Left ventricle myocardium inferior (tissue), 1 donor: ENCODE data around the gene BPIFB3. TPM values are rescaled to one million over a fixed set of nuclear protein-coding genes. Genes with fewer than 3 reads are reported as not detected.

Experiments
- DNase-seq: peaks from one replicate; pipeline ENCODE4 v3.0.0-alpha.2; 2020
- H3K27ac ChIP-seq: fragments of 200-600 bp; replicated peaks from 2 replicates; pipeline ENCODE4 v1.8.0; 2021
- H3K27me3 ChIP-seq: fragments of 200-600 bp; 2 replicates; pipeline ENCODE4 v1.8.0; 2021; ENCODE audit warnings: low read depth
- H3K36me3 ChIP-seq: fragments of 200-600 bp; 2 replicates; pipeline ENCODE4 v1.8.0; 2021
- H3K4me1 ChIP-seq: fragments of 200-600 bp; 2 replicates; pipeline ENCODE4 v1.8.0; 2021
- H3K4me3 ChIP-seq: fragments of 200-600 bp; 2 replicates; pipeline ENCODE4 v1.8.0; 2021; ENCODE audit warnings: mild to moderate bottlenecking, moderate library complexity
- H3K9me3 ChIP-seq: fragments of 200-600 bp; replicated peaks from 2 replicates; pipeline ENCODE4 v1.8.0; 2021
- intact Hi-C: fragments of 100-400 bp; cut with micrococcal nuclease; formaldehyde crosslinking; loops from one replicate; pipeline ENCODE4 v1.11.0; 2022
- total RNA-seq: library from RNA; stranded (reverse); fragmentation: NEBNext Ultra II Directional; extraction: Animal tissue kit (Norgen Biotek cat#: 25700); gene quantifications from one replicate; pipeline ENCODE4 v1.2.1, GENCODE V29; 2021
- TF ChIP-seq, protein P1 (sequence below): fragments of 200-600 bp; IDR thresholded peaks from 2 replicates; pipeline ENCODE4 v1.8.0; 2021; ENCODE audit warnings: antibody characterized with exemption, mild to moderate bottlenecking, borderline replicate concordance
- donor health status: DM: no; HTN: yes; CAD: no; lungs with severe emphysema.

Gene BPIFB3
- total RNA-seq, 1 donor from 2014 or later: not detected

DNA sequence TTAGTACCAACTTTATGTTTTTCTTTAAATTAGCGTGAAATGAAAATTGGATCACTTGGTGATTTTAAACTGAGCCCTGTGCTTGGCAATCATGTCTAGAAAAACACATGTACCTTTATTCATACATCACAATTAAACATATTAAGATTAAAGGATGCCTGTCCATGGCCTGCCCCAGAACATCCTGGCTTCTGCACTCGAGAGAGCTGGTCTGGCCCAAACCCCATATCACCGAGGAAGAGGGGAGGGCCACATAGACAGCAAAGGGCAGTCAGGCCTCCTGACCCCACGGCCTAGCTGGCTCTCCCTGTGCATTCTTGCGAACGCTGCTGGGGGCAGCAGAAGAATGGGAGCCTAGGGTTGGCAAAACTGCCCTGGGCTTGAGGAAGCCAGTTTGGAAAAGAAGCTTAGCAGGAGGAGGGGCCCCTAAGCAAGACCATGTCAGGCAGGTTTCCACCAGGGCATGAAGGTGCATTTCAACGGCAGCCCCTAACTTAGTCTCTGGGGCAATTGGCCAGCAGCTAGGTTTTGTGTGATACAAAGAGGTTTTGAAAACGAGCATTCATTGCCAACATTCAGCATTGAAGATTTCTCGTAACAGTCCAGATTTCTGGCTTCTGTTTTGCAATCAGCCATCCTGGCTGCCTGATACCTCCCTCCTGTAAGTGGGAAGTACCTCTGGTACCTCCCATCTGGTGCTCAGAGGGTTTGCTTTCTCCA is 8.6 kb downstream of the BPIFB3 start:
- intact Hi-C loops: no loop called here
- H3K27ac ChIP-seq: no peak overlapping the region
- no peak for DNase-seq
- TF ChIP-seq, protein P1, sequence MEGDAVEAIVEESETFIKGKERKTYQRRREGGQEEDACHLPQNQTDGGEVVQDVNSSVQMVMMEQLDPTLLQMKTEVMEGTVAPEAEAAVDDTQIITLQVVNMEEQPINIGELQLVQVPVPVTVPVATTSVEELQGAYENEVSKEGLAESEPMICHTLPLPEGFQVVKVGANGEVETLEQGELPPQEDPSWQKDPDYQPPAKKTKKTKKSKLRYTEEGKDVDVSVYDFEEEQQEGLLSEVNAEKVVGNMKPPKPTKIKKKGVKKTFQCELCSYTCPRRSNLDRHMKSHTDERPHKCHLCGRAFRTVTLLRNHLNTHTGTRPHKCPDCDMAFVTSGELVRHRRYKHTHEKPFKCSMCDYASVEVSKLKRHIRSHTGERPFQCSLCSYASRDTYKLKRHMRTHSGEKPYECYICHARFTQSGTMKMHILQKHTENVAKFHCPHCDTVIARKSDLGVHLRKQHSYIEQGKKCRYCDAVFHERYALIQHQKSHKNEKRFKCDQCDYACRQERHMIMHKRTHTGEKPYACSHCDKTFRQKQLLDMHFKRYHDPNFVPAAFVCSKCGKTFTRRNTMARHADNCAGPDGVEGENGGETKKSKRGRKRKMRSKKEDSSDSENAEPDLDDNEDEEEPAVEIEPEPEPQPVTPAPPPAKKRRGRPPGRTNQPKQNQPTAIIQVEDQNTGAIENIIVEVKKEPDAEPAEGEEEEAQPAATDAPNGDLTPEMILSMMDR: no peak
- no peaks in the 10 kb centered on the region for H3K4me1 ChIP-seq
- H3K4me3 ChIP-seq: no peak overlapping the region
- H3K9me3 ChIP-seq: no peaks in the 10 kb centered on the region
- no peaks in the 10 kb centered on the region for H3K36me3 ChIP-seq
- peaks cover 7% of the 10 kb centered on the region for H3K27me3 ChIP-seq

DNA sequence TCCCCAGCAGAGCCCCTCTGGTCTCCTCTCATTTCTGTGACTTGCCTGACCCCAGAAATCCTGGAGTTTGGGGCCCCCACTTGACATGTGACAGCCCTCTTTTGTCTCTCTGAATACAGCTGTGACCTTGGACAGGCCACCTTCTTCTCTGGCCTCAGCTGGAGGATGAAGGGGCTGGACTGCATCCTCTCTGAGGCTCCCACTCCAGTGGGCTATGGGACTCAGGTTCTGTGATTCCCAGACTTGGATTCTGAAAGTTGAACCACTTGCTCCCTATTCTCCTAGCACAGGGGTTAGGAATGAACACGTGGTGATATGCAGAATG is 9.1 kb downstream of the BPIFB3 start:
- TF ChIP-seq, protein P1: no peak
- no peak for DNase-seq
- Histone ChIP-seq H3K9me3 (no peaks in the 10 kb centered on the region), H3K27ac (no peak overlapping the region), H3K4me1 (no peaks in the 10 kb centered on the region), H3K36me3 (no peaks in the 10 kb centered on the region), H3K4me3 (no peak overlapping the region), H3K27me3 (peaks cover 7% of the 10 kb centered on the region)
- intact Hi-C loops: no loop called here

DNA sequence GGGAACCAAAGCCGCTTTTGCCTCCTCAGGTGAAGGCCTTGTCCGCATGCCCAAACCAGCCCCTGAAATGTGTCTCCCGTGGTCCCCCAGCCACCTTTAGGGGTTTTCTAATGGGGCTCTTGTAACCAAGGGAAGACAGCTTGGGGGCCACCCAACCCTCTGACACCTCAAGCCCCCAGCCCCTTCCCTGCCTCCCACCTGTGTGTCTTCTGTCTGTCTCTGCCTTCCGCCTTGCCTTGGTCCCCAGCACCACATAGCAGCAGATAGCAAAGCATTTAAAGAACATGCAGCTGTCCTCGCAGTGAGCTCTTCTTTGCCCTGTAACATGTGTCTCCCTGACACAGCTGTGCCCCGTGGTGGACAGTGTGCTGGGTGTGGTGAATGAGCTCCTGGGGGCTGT is 9.6 kb downstream of the BPIFB3 start:
- no peaks in the 10 kb centered on the region for H3K4me1 ChIP-seq

DNA sequence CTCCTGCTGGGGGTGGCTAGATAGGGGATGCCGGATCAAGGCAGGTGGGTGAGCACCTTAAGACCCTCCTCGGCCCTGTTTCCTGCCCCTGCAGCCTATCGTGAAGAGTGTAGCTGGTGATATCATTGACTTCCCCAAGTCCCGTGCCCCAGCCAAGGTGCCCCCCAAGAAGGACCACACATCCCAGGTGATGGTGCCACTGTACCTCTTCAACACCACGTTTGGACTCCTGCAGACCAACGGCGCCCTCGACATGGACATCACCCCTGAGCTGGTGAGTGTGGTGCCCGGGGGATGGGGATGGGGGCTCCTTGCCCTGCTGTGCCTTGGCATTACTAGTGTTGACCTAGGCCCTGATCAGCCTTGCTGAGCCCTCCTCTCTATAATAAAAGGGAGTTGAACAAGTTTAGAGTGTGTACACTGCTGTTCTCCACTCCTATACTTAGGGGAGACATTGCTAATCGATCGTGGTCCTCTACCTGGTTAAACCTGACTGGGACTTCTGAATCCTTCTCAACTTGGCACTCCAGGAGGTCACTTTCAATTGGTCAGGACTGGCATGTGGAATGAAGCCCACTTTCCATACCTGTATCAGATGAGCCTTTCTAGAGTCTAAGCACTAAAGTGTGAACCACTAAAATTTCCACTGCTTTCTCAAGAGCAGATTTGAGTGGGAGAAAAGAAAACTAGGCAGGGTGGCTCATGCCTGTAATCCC is 11.0 kb downstream of the BPIFB3 start:
- intact Hi-C loops: no loop called here
- H3K9me3 ChIP-seq: no peaks in the 10 kb centered on the region
- TF ChIP-seq, protein P1: no peak
- no peaks in the 10 kb centered on the region for H3K4me1 ChIP-seq
- DNase-seq: no peak
- H3K4me3 ChIP-seq: no peak overlapping the region
- H3K27ac ChIP-seq: no peak overlapping the region
- peaks cover 7% of the 10 kb centered on the region for H3K27me3 ChIP-seq
- H3K36me3 ChIP-seq: no peaks in the 10 kb centered on the region

More for the DNA sequence above, 9.6 kb downstream of the BPIFB3 start:
- no peak overlapping the region for H3K27ac ChIP-seq
- peaks cover 7% of the 10 kb centered on the region for H3K27me3 ChIP-seq
- DNase-seq: no peak
- intact Hi-C loops: no loop called here
- TF ChIP-seq, protein P1: no peak
- H3K4me3 ChIP-seq: no peak overlapping the region
- H3K9me3 ChIP-seq: no peaks in the 10 kb centered on the region
- no peaks in the 10 kb centered on the region for H3K36me3 ChIP-seq

DNA sequence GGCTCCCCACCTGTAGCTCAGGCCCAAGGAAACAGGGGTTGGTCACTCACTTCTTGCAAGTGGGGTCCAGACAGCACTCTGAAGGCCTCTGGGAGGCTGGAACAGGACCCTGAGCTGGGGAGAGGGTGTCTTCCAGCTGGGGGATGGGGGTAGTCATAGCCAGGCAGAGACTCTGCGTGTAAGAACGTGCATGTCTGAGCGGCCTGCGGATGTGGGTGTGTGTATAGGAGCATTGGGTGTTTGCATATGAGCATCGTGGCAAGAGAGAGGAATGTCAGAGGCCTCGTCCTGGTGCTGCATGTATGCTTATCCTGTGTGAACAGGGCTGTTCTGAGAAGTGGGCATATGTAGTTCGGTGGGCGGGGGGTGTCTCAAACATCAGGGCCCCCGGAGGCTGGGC is 12.1 kb downstream of the BPIFB3 start:
- intact Hi-C loops: no loop called here
- Histone ChIP-seq H3K36me3 (no peaks in the 10 kb centered on the region), H3K27ac (no peak overlapping the region), H3K27me3 (peaks cover 13% of the 10 kb centered on the region), H3K4me3 (no peak overlapping the region), H3K4me1 (no peaks in the 10 kb centered on the region), H3K9me3 (no peaks in the 10 kb centered on the region)
- TF ChIP-seq, protein P1: no peak
- DNase-seq: no peak
